CD4-positive, alpha-beta T cell treated with Interleukin-4 for 1 hour (primary cell): ENCODE measurements around the gene CALM1.

Experiments used
- DNase-seq, 2 donors: peaks; one replicate each; pipeline ENCODE4 v3.0.0-alpha.2; 2020 to 2022

CALM1 gene

GRCh38 chr14:90396341-90397339 is at the start of gene CALM1:
TSS of gene CALM1 (plus strand) at chr14:90397029. CDS start at chr14:90397231, 202 bp downstream.
- DNase-seq, result peak; percentile 95 to 97

GRCh38 chr14:90348270-90348669 is 48.6 kb upstream of the CALM1 start:
- DNase-seq, result no peak

- DNase-seq, result no peak
These were observed 47.1 kb upstream of the CALM1 start for GRCh38 chr14:90349739-90350138.

DNA sequence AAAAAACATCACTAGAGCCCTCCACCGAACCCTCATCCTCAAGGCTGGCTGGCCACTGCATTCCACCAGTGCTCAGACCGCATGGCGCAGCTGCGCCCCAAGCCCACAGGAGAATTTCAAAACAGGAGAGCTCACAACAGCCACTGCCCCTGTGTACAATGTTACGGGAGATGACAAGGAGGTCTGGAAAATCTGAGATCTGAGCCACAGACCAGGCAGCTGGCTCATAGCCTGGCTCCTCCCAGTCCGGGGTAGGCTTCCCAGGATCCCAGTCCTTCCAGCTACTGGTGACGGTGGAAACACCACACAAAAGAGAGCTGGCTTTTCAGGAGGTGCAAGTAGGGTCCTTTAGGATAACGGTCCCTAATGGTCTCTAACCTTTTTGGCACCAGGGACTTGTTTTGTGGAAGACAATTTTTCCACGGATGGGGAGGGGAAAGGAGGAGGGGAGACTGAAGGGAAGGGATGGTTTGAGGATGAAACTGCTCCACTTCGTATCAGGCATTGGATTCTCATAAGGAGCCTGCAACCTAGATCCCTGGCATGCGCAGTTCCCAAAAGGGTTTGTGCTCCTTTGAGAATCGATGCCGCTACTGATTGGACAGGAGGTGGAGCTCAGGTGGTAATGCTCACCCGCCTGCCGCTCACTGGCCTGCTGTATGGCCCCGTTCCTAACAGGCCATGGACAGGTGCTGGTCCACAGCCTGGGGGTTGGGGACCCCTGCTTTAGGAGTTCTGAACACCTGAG is 42.1 kb upstream of the CALM1 start:
- DNase-seq, result no peak

GRCh38 chr14:90355540-90356518 is 41.0 kb upstream of the CALM1 start:
- no peak for DNase-seq

DNA sequence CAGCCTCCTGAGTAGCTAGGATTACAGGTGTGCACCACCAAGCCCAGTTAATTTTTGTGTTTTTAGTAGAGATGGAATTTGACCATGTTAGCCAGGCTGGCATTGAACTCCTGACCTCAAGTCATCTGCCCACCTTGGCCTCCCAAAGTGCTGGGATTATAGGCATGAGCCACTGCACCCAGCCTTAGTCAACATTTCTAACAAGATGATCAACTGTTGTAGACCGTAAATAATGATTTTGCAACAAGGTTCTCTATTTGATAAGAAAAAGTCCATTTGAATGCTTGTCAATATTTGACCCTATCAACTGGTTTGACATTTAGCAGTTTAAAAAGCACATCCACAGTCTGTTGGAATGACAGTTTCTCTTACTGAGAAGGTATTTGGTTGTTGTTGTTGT is 39.9 kb upstream of the CALM1 start:
- no peak for DNase-seq

- no peak for DNase-seq
These were observed 38.5 kb upstream of the CALM1 start for GRCh38 chr14:90358359-90358758.

DNA sequence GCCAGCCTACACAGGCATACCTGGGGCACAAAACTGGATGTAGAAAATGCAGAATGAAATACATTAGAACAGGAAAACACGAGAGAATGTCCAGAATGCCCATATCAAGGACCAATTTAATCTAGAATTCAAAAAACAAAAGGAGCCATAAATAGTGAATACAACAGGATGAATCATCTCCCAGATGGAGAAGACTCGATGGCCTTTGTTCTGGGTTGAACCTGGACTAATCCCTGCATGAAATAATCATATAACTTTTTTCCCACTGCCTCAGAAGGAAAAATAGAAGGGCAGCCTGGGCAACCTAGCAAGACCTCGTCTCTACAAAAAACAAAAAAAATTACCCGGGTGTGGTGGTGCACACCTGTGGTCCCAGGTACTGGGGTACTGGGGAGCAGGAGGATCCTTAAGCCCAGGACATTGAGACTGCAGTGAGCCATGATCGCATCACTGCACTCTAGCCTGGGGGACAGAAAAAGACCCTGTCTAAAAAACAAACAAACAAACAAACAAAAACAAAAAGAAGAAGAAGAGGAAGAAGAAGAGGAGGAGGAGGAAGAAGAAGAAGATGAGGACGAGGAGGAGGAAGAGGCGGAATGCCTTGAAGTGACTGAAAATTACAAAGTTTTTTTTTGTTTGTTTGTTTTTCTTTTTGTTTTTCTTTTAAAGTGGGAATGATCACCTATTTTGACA is 34.8 kb upstream of the CALM1 start:
- DNase-seq, result no peak

GRCh38 chr14:90362558-90362896 is 34.3 kb upstream of the CALM1 start:
- DNase-seq, result no peak

DNA sequence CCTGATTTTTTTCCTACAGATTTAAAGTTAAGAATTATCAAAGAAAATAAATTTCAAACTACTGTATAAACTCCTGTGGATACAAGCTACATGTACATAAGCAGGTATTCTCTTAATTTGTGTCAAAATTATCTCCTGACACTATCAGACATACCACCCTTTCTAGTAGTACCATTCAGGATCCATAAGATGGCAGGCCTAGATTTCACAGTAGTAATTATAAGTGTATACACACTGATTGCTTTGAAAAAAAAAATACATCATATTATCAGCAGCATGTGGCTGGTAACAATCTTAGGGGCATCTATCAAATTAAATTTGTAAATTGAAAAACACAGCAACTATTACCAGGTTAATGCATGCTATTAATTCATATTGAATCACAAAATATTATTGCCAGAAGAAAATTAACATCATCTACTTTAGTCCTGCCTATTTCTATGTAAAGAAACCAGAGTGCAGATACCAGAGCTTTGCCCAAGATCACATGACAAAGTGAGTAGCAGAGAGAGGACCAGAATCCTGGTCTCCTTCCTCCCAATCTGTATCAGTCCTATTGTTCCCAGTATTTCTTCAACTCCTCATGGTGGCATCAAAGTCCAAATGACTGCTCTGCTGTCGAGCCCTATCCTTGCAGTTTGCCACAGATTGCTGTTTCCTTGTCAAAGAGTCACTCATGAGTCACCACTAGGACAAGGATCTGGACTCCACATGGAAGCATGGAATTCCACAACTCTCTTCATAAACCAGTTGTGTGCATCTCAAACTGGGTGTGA is 27.7 kb upstream of the CALM1 start:
- DNase-seq, result peak in 1 of 2 donors; percentile 64

GRCh38 chr14:90373887-90374286 is 22.9 kb upstream of the CALM1 start:
- DNase-seq, result no peak

DNA sequence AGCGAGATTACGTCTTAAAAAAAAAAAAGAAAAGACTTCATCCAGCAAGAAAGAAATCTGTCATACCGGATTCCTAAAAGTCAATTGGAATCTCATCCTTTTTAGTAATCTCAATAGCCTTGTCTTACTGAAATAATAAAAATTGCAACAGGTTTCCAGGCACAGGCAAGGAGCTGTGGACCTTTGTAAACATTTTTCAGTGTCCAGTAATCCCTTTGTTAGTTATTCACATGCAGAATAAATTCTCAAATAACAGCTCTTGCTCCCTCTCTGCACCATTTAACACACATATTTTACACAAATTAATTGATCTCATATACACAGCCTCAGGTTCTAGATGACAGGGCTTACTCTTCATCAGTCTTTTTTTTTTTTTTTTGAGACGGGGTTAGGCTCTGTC is 22.0 kb upstream of the CALM1 start:
- DNase-seq, result no peak

DNA sequence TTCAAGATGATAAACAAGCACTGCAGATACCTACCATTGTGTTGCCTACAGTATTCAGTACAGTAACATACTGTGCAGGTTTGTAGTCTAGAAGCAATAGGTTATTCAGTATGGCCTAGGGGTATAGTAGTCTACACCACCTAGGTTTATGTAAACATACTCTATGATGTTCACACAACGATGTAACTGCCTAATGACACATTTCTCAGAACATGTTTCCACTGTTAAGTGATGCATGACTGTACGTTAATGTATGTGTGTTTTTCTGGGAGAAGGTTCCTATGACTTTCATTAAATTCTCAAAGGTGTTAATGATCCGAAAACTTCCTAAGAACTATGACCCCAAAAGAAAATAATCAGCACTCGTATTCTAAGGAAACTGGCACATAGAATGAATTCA is 20.9 kb upstream of the CALM1 start:
- no peak for DNase-seq

- no peak for DNase-seq
These were observed 18.6 kb upstream of the CALM1 start for GRCh38 chr14:90378249-90378648.

GRCh38 chr14:90379106-90379505 is 17.7 kb upstream of the CALM1 start:
- DNase-seq, result no peak

- no peak for DNase-seq
These were observed 15.6 kb upstream of the CALM1 start for GRCh38 chr14:90381011-90381786.

- peak in 1 of 2 donors; percentile 43 for DNase-seq
These were observed 14.8 kb upstream of the CALM1 start for GRCh38 chr14:90381999-90382451.

- DNase-seq, result peak; percentile 71 to 76
These were observed 14.2 kb upstream of the CALM1 start for GRCh38 chr14:90382491-90383125.

DNA sequence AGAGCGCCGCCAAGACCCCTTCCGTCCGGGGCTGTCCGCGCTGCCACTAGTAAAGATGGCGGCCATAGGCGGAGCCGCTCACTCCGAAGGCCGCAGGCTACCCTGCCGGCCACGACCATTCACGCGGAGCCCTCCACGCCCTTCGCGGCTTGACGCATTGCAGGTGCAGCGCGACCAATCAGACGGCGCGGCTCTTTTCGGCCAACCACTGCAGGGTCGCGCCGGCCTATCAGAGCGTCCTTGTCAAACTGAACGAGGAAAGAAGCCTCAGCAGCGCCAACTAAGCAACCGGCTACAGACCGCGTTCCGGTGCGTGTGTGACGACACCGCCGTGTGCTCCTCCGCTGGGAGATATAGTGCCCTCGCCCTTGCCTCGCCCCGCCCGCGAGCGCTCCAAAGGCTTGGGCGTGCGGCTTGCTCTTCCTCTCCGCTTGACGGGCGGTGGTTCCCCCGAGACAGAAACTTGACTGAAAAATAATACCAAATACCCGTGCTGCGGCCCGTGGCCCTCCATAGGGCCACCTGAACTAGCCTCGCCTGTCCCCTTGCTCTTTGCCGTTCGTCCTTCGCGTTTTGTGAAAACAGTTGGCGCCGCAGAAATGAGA is 13.6 kb upstream of the CALM1 start:
- peak; percentile 99 for DNase-seq
